H9 (cell line): Measurements from ENCODE around the gene PTCSC3. TPM values are rescaled to one million over a fixed set of nuclear protein-coding genes. Genes with fewer than 3 reads are reported as not detected.

ENCODE experiments used
- DNase-seq: peaks from one replicate; pipeline ENCODE4 v3.0.0-alpha.2; 2017
- H2AFZ ChIP-seq: one replicate; pipeline ENCODE4 v1.6.1; 2013; ENCODE audit warnings: mild to moderate bottlenecking, low read length, control low read depth, moderate library complexity
- H2AK5ac ChIP-seq: 2 replicates; pipeline ENCODE4 v1.6.1; 2013; ENCODE audit warnings: low read length, control low read depth, mixed read lengths; ENCODE audit not compliant: insufficient read length
- H2BK120ac ChIP-seq: one replicate; pipeline ENCODE4 v1.6.1; 2013; ENCODE audit warnings: low read depth, mild to moderate bottlenecking, low read length, control low read depth, inconsistent platforms; ENCODE audit not compliant: poor library complexity, severe bottlenecking
- H2BK12ac ChIP-seq: 2 replicates; pipeline ENCODE4 v1.6.1; 2013; ENCODE audit warnings: low read length, control low read depth, mixed read lengths, low read depth; ENCODE audit not compliant: insufficient read length
- H2BK15ac ChIP-seq: 2 replicates; pipeline ENCODE4 v1.6.1; 2013; ENCODE audit warnings: low read depth, low read length, control low read depth
- H2BK20ac ChIP-seq: one replicate; pipeline ENCODE4 v1.6.1; 2013; ENCODE audit warnings: low read depth, mild to moderate bottlenecking, low read length, control low read depth, inconsistent platforms; ENCODE audit not compliant: poor library complexity, severe bottlenecking
- H2BK5ac ChIP-seq: 2 replicates; pipeline ENCODE4 v1.6.1; 2013; ENCODE audit warnings: low read length, control low read depth, mixed read lengths; ENCODE audit not compliant: insufficient read length
- H3K14ac ChIP-seq: 2 replicates; pipeline ENCODE4 v1.6.1; 2013; ENCODE audit warnings: low read length, control low read depth; ENCODE audit not compliant: insufficient read depth
- H3K18ac ChIP-seq: 2 replicates; pipeline ENCODE4 v1.6.1; 2013; ENCODE audit warnings: low read depth, mild to moderate bottlenecking, mixed read lengths, low read length, control low read depth; ENCODE audit not compliant: insufficient read length
- H3K23ac ChIP-seq: 2 replicates; pipeline ENCODE4 v1.6.1; 2013; ENCODE audit warnings: low read length, control low read depth, mixed read lengths, low read depth; ENCODE audit not compliant: insufficient read length
- H3K23me2 ChIP-seq: 2 replicates; pipeline ENCODE4 v1.6.1; 2013; ENCODE audit warnings: low read depth, mild to moderate bottlenecking, mixed read lengths, low read length, control low read depth; ENCODE audit not compliant: insufficient read length, poor library complexity, severe bottlenecking
- H3K27ac ChIP-seq: 2 replicates; pipeline ENCODE4 v1.5.1; 2013; ENCODE audit warnings: low read length, control low read depth, mixed read lengths, low read depth; ENCODE audit not compliant: insufficient read length
- H3K27me3 ChIP-seq: 2 replicates; pipeline ENCODE4 v1.6.1; 2013; ENCODE audit warnings: low read length, control low read depth, inconsistent platforms; ENCODE audit not compliant: insufficient read depth
- H3K4ac ChIP-seq: 2 replicates; pipeline ENCODE4 v1.6.1; 2013; ENCODE audit warnings: low read depth, mild to moderate bottlenecking, control low read depth, inconsistent platforms, low read length, moderate library complexity
- H3K4me1 ChIP-seq: 2 replicates; pipeline ENCODE4 v1.6.1; 2013; ENCODE audit warnings: low read length, control low read depth, inconsistent platforms; ENCODE audit not compliant: insufficient read depth
- H3K4me2 ChIP-seq: 2 replicates; pipeline ENCODE4 v1.6.1; 2013; ENCODE audit warnings: low read length, control low read depth, mixed read lengths; ENCODE audit not compliant: insufficient read length, insufficient read depth
- H3K56ac ChIP-seq: 2 replicates; pipeline ENCODE4 v1.6.1; 2013; ENCODE audit warnings: low read depth, mild to moderate bottlenecking, mixed read lengths, low read length, control low read depth; ENCODE audit not compliant: insufficient read length
- H3K79me1 ChIP-seq: 2 replicates; pipeline ENCODE4 v1.6.1; 2013; ENCODE audit warnings: low read depth, mild to moderate bottlenecking, moderate library complexity, low read length, control low read depth, inconsistent platforms; ENCODE audit not compliant: insufficient read depth, poor library complexity, severe bottlenecking
- H3K79me2 ChIP-seq: 2 replicates; pipeline ENCODE4 v1.6.1; 2013; ENCODE audit warnings: low read length, control low read depth, inconsistent platforms; ENCODE audit not compliant: insufficient read depth
- H3K9ac ChIP-seq: 2 replicates; pipeline ENCODE4 v1.6.1; 2013; ENCODE audit warnings: low read length, control low read depth, mixed read lengths; ENCODE audit not compliant: insufficient read length; ENCODE audit errors: extremely low read depth
- H3K9me3 ChIP-seq: one replicate; pipeline ENCODE4 v1.6.1; 2013; ENCODE audit warnings: low read depth, low read length, inconsistent platforms; ENCODE audit not compliant: control insufficient read depth
- H3T11ph ChIP-seq: one replicate; pipeline ENCODE4 v1.6.1; 2013; ENCODE audit warnings: mild to moderate bottlenecking, low read length, control low read depth, inconsistent platforms
- H4K20me1 ChIP-seq: one replicate; pipeline ENCODE4 v1.6.1; 2013; ENCODE audit not compliant: control insufficient read depth, insufficient read length, insufficient read depth
- H4K5ac ChIP-seq: 2 replicates; pipeline ENCODE4 v1.6.1; 2013; ENCODE audit warnings: low read depth, mild to moderate bottlenecking, mixed read lengths, low read length, control low read depth; ENCODE audit not compliant: insufficient read length
- H4K8ac ChIP-seq: replicated peaks from 2 replicates; pipeline ENCODE4 v1.6.1; 2013; ENCODE audit warnings: low read length, control low read depth, mixed read lengths, low read depth; ENCODE audit not compliant: insufficient read length
- H4K91ac ChIP-seq: 2 replicates; pipeline ENCODE4 v1.6.1; 2013; ENCODE audit warnings: low read depth, mild to moderate bottlenecking, moderate library complexity, mixed read lengths, low read length, control low read depth; ENCODE audit not compliant: insufficient read length
- H3K27ac Mint-ChIP-seq, 3 experiments: 2 replicates in 2 of 3; 3 replicates in 1 of 3; pipeline ENCODE4 v1.8.0; 2020 to 2021; ENCODE audit warnings: mixed read lengths in 3 of 3, mild to moderate bottlenecking in 1 of 3, moderate library complexity in 1 of 3
- H3K27me3 Mint-ChIP-seq: 2 replicates; pipeline ENCODE4 v1.8.0; 2021; ENCODE audit warnings: low read depth, mild to moderate bottlenecking, moderate library complexity, mixed read lengths
- H3K36me3 Mint-ChIP-seq, 3 experiments: 2 replicates in 2 of 3; 3 replicates in 1 of 3; pipeline ENCODE4 v1.8.0; 2020 to 2021; ENCODE audit warnings: low read depth in 3 of 3, mixed read lengths in 3 of 3; ENCODE audit not compliant: insufficient read depth in 1 of 3
- H3K4me1 Mint-ChIP-seq, 2 experiments: 2 replicates each; pipeline ENCODE4 v1.8.0; 2020; ENCODE audit warnings: mixed read lengths in 2 of 2
- H3K4me3 Mint-ChIP-seq, 2 experiments: 2 replicates in 1 of 2; 3 replicates in 1 of 2; pipeline ENCODE4 v1.8.0; 2020 to 2021; ENCODE audit warnings: mild to moderate bottlenecking in 2 of 2, mixed read lengths in 2 of 2, moderate library complexity in 1 of 2
- H3K9me3 Mint-ChIP-seq, 2 experiments: 2 replicates in 1 of 2; 3 replicates in 1 of 2; pipeline ENCODE4 v1.8.0; 2020; ENCODE audit warnings: mild to moderate bottlenecking in 2 of 2, mixed read lengths in 2 of 2, moderate library complexity in 1 of 2
- CTCF ChIP-seq: fragments of 200-600 bp; sonication (generic); conservative IDR thresholded peaks from 3 replicates; pipeline ENCODE4 v1.8.0; 2021; ENCODE audit warnings: antibody characterized with exemption, mild to moderate bottlenecking
- WGBS: extraction: QIAGEN DNeasy Blood & Tissue Kit; methylation state at CpG from one replicate; pipeline ENCODE4 v1.1.7; 2013; ENCODE audit warnings: missing lambda C conversion rate, low lambda C conversion rate, mixed read lengths; ENCODE audit not compliant: insufficient read length; ENCODE audit errors: extremely low coverage; 5-methylcytosine and 5-hydroxymethylcytosine counted together
- total RNA-seq: library from RNA; stranded (reverse); gene quantifications from 2 replicates; pipeline ENCODE4 v1.2.1, GENCODE V29; 2021

PTCSC3 gene
- total RNA-seq, 1 experiment from 2014 or later: not detected

GRCh38 chr14:36151335-36151734 lies 25.2 kb downstream of the PTCSC3 start:
- Histone ChIP-seq H3K27ac (no peak overlapping the region), H4K20me1 (no peaks in the 10 kb centered on the region), H2AK5ac (no peak overlapping the region), H3K56ac (no peak overlapping the region), H2BK12ac (no peak overlapping the region), H3K27me3 (no peaks in the 10 kb centered on the region), H4K8ac (no peak overlapping the region), H3K23me2 (no peaks in the 10 kb centered on the region), H2BK5ac (no peak overlapping the region), H2BK15ac (no peak overlapping the region), H4K91ac (no peak overlapping the region), H3K4me2 (no peak overlapping the region), H3K4ac (no peak overlapping the region), H3K18ac (no peak overlapping the region), H2AFZ (no peak overlapping the region), H4K5ac (no peak overlapping the region), H3K79me2 (no peaks in the 10 kb centered on the region), H3K4me1 (no peaks in the 10 kb centered on the region), H3K23ac (no peak overlapping the region), H3K79me1 (no peaks in the 10 kb centered on the region), H3K9me3 (no peaks in the 10 kb centered on the region), H3K14ac (no peak overlapping the region), H3T11ph (no peak overlapping the region), H2BK20ac (no peak overlapping the region), H3K9ac (no peak overlapping the region), H2BK120ac (no peak overlapping the region)
- peaks cover 27 to 28% of the 10 kb centered on the region in 2 experiments for H3K9me3 Mint-ChIP-seq
- peaks cover 1% of the 10 kb centered on the region; the same call in 1 of the 2 replicates for H3K27me3 Mint-ChIP-seq
- H3K27ac Mint-ChIP-seq: no peak overlapping the region
- no peak overlapping the region for H3K4me3 Mint-ChIP-seq
- no peak for TF ChIP-seq CTCF
- H3K36me3 Mint-ChIP-seq: peaks cover 5 to 33% (median 16%) of the 10 kb centered on the region in 3 experiments
- peaks cover 5 to 7% of the 10 kb centered on the region in 2 experiments for H3K4me1 Mint-ChIP-seq
- DNase-seq: no peak
- WGBS: no CpG with 5 or more reads among the region's 3 CpGs
